Heart right ventricle (tissue), 16 donors: ENCODE results near the gene DNAAF8. TPM values are rescaled to one million over a fixed set of nuclear protein-coding genes. Genes with fewer than 3 reads are reported as not detected.

Experiments
- ATAC-seq, 8 donors: fragments of 200-7000 bp; cut with Tn5 transposase; one replicate each; pipeline ENCODE4 v1.9.1; 2020; ENCODE audit warnings: mild to moderate bottlenecking in 8 of 8, moderate library complexity in 8 of 8, moderate number of reproducible peaks in 1 of 8
- DNase-seq, 2 donors: peaks; one replicate each; pipeline ENCODE4 v3.0.0-alpha.2; 2020
- H3K27ac ChIP-seq, 10 donors: fragments of 200-600 bp; sonication (generic) in 2 of 10; one replicate each; pipeline versions ENCODE4 v1.5.0 to v1.8.0; 2020 to 2022; ENCODE audit warnings: mild to moderate bottlenecking in 3 of 10
- H3K27me3 ChIP-seq, 7 donors: fragments of 200-600 bp; one replicate each; pipeline ENCODE4 v1.8.0; 2021 to 2022; ENCODE audit warnings: mild to moderate bottlenecking in 2 of 7
- H3K36me3 ChIP-seq, 9 donors: fragments of 200-600 bp; sonication (generic) in 1 of 9; one replicate each; pipeline versions ENCODE4 v1.5.0 to v1.8.0; 2020 to 2022; ENCODE audit warnings: mild to moderate bottlenecking in 2 of 9
- H3K4me1 ChIP-seq, 9 donors: fragments of 200-600 bp; sonication (generic) in 1 of 9; one replicate each; pipeline versions ENCODE4 v1.5.0 to v1.8.0; 2020 to 2022; ENCODE audit warnings: mild to moderate bottlenecking in 4 of 9
- H3K4me3 ChIP-seq, 10 donors: fragments of 200-600 bp; sonication (generic) in 2 of 10; one replicate each; pipeline versions ENCODE4 v1.5.0 to v1.8.0; 2020 to 2022; ENCODE audit warnings: mild to moderate bottlenecking in 7 of 10, moderate library complexity in 2 of 10
- H3K9me3 ChIP-seq, 11 donors: fragments of 200-600 bp in 10 of 11; sonication (generic) in 2 of 11; one replicate each; pipeline versions ENCODE4 v1.5.0 to v1.8.0; 2013 to 2022; ENCODE audit warnings: mild to moderate bottlenecking in 2 of 11, control low read depth in 1 of 11, moderate library complexity in 1 of 11
- WGBS, 2 donors: extraction: QIAGEN DNeasy Blood & Tissue Kit; methylation state at CpG; one replicate each; pipeline ENCODE4 v1.1.7; 2013; ENCODE audit warnings: inconsistent platforms in 1 of 2; 5-methylcytosine and 5-hydroxymethylcytosine counted together
- intact Hi-C, 10 donors: fragments of 100-400 bp; cut with DNase I; formaldehyde crosslinking; loops; one replicate each; pipeline versions ENCODE4 v1.11.1 to v1.14.2; 2022
- long read RNA-seq, 3 donors: library from polyadenylated mRNA; unstranded; transcript quantifications; one replicate each; pipeline ENCODE4 v2.0.0, GENCODE V29; 2020 to 2021
- polyA plus RNA-seq, 2 donors: library from polyadenylated mRNA; stranded (reverse); fragments of 200-250 nt; gene quantifications; one replicate each; pipeline ENCODE4 v1.2.3, GENCODE V29; 2013
- total RNA-seq, 10 donors: library from RNA; stranded (reverse); fragmentation: NEBNext Ultra II Directional in 3 of 10; extraction: Animal tissue kit (Norgen Biotek cat#: 25700) in 3 of 10; gene quantifications; one replicate each; pipeline versions ENCODE4 v1.2.1 to v1.2.4, GENCODE V29; 2021 to 2023
- TF ChIP-seq, protein P1 (sequence below), 9 donors: fragments of 200-600 bp; sonication (generic) in 2 of 9; IDR thresholded peaks; one replicate each; pipeline versions ENCODE4 v1.5.0 to v1.8.0; 2021 to 2022; ENCODE audit warnings: antibody characterized with exemption in 9 of 9, mild to moderate bottlenecking in 5 of 9, moderate library complexity in 1 of 9
- donor health status: Arrhythmogenic right ventricular cardiomyopathy.
- donor health status: ischemic (EF 13 %, LVEDD 7.1; RV severe dilation, severe dysfunction).
- donor health status: healthy with polysubstance abuse.
- donor health status: DM: no; HTN: yes; CAD: no.
- donor health status: DM: no; HTN: no; CAD: no.
- donor health status: ischemic (EF 25% LVEDD 6.9; RV normal size, moderate dysfunction).
- donor health status: ischemic (EF 25% LVEDD 5.7; RV mildly dilated, moderate dysfunction).
- donor health status: healthy.
- donor health status: DM: yes; HTN: yes; CAD: no.
- donor health status: Ischemic cardiomyopathy.
- donor health status: ischemic (EF 35%, LVEDD 5.7; RV mildly dilated, moderate dysfunction).
- donor health status: nonischemic (EF 11% LVEDD 7.7; RV severe dilation, severe dysfunction).
- donor health status: DM: yes; HTN: yes; CAD: no.
- donor health status: PGD.
- donor health status: ischemic (EF 29% LVEDD 5.4; RV normal size, mild dysfunction).
- donor health status: nonischemic (EF 23%, LVEDD 6.1; RV moderate dilation, normal function).

Gene DNAAF8
- total RNA-seq (1 to 10 TPM in 4 of 10 donors, under 1 TPM in 4, not detected in 2; 0.32 to 1.9 (median 1.1) TPM), polyA plus RNA-seq (1 to 10 TPM; 1.1 to 1.3 TPM)
- long read RNA-seq, donor 1, result 0 reads
- long read RNA-seq, donor 2, partial matches to known transcripts, result 0 of 1 reads
- long read RNA-seq, donor 2, other reads (novel, unspliced or antisense), result 0 of 1 reads
- long read RNA-seq, donor 3, result 0 reads

GRCh38 chr16:4734063-4734729 lies at the start of gene DNAAF8, which contains the start of gene ANKS3:
TSS of gene DNAAF8 (plus strand) at chr16:4734537. CDS start at chr16:4736515, 1,978 bp downstream.
TSS of gene ANKS3 (minus strand) at chr16:4734271. CDS start at chr16:4730149, 4,122 bp downstream.
- H3K36me3 ChIP-seq, result peaks cover 0 to 27% (median 3%) of the 10 kb centered on the region in 9 donors
- DNase-seq (peak; percentile 95 to 96), ATAC-seq (peak; percentile 96 to 98 (median 98))
- 1% methylated on average over 64 to 70 of the region's 70 CpGs for WGBS, 2 donors
- H3K9me3 ChIP-seq, result no peaks in the 10 kb centered on the region
- peak within 1 kb of the TSS in 9 of 10 donors; percentile 66 to 85 (median 80) for H3K27ac ChIP-seq
- H3K4me3 ChIP-seq, result peak within 1 kb of the TSS; percentile 77 to 99 (median 93)
- H3K4me1 ChIP-seq, result peaks cover 2 to 20% (median 15%) of the 10 kb centered on the region in 9 donors
- intact Hi-C loops, result loop anchor here in 2 of 10 donors (5.0 to 10.0 kb wide), 2 partner anchors 33 to 221 kb away; partner anchors contain the start of genes SEC14L5 (in 1 of the 2) and ZNF500 (in 1 of the 2)
- TF ChIP-seq, protein P1, sequence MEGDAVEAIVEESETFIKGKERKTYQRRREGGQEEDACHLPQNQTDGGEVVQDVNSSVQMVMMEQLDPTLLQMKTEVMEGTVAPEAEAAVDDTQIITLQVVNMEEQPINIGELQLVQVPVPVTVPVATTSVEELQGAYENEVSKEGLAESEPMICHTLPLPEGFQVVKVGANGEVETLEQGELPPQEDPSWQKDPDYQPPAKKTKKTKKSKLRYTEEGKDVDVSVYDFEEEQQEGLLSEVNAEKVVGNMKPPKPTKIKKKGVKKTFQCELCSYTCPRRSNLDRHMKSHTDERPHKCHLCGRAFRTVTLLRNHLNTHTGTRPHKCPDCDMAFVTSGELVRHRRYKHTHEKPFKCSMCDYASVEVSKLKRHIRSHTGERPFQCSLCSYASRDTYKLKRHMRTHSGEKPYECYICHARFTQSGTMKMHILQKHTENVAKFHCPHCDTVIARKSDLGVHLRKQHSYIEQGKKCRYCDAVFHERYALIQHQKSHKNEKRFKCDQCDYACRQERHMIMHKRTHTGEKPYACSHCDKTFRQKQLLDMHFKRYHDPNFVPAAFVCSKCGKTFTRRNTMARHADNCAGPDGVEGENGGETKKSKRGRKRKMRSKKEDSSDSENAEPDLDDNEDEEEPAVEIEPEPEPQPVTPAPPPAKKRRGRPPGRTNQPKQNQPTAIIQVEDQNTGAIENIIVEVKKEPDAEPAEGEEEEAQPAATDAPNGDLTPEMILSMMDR (IDR thresholded peaks at IDR 0.05), result no peak
- H3K27me3 ChIP-seq, result no peaks in the 10 kb centered on the region

DNA sequence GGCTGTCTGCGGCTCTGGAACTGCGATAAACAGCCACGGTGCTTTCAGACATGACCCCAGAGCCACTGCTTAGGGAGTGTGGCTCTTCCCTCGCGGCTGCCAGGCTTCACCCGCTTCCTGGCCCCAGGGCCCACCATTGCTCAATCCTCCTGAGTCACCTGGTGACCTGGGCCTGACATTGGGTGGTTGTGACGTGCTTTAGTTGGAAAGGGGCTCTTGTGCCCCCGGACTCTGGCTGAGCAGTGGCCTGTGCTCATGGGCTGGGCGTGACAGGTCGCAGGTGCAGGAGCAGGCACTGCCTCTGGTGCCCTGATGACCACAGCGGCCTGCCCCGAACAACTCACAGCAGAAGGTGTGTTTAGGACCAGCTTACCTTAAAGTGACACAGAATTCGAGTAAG lies 49.6 kb upstream of the DNAAF8 start:
- no peak for DNase-seq
- Histone ChIP-seq H3K36me3 (peaks cover 0 to 96% (median 12%) of the 10 kb centered on the region in 9 donors), H3K27me3 (no peaks in the 10 kb centered on the region), H3K4me1 (peaks cover 0 to 43% (median 18%) of the 10 kb centered on the region in 9 donors), H3K27ac (peak overlapping the region in 1 of 10 donors; percentile 41), H3K9me3 (no peaks in the 10 kb centered on the region), H3K4me3 (no peak overlapping the region)
- TF ChIP-seq, protein P1 (IDR thresholded peaks at IDR 0.05), result no peak
- intact Hi-C loops, result loop anchor here in 1 of 10 donors (10.0 kb wide), 1 partner anchor 170 kb away; no protein-coding TSS in a partner anchor
- ATAC-seq, result no peak
- WGBS, 2 donors, result 92 to 93% methylated on average over 13 of the region's 13 CpGs

GRCh38 chr16:4685292-4685691 lies 49.0 kb upstream of the DNAAF8 start:
- Histone ChIP-seq H3K4me1 (peaks cover 0 to 38% (median 13%) of the 10 kb centered on the region in 9 donors), H3K27me3 (no peaks in the 10 kb centered on the region), H3K4me3 (no peak overlapping the region), H3K9me3 (no peaks in the 10 kb centered on the region), H3K36me3 (peaks cover 0 to 96% (median 12%) of the 10 kb centered on the region in 9 donors), H3K27ac (peak overlapping the region in 1 of 10 donors; percentile 41)
- DNase-seq (no peak), ATAC-seq (no peak)
- TF ChIP-seq, protein P1 (IDR thresholded peaks at IDR 0.05), result no peak
- intact Hi-C loops, result loop anchor here in 1 of 10 donors (10.0 kb wide), 1 partner anchor 170 kb away; no protein-coding TSS in a partner anchor
- WGBS, 2 donors, result 88 to 90% methylated on average over 13 of the region's 13 CpGs

GRCh38 chr16:4685776-4686496 lies 48.4 kb upstream of the DNAAF8 start:
- no peak overlapping the region for H3K4me3 ChIP-seq
- H3K9me3 ChIP-seq, result no peaks in the 10 kb centered on the region
- intact Hi-C loops, result loop anchor here in 1 of 10 donors (10.0 kb wide), 1 partner anchor 171 kb away; no protein-coding TSS in a partner anchor
- H3K27me3 ChIP-seq, result no peaks in the 10 kb centered on the region
- H3K4me1 ChIP-seq, result peaks cover 0 to 31% (median 8%) of the 10 kb centered on the region in 9 donors
- 94 to 96% methylated on average over 38 of the region's 38 CpGs for WGBS, 2 donors
- H3K36me3 ChIP-seq, result peaks cover 0 to 94% (median 12%) of the 10 kb centered on the region in 9 donors
- DNase-seq (no peak), ATAC-seq (no peak)
- TF ChIP-seq, protein P1 (IDR thresholded peaks at IDR 0.05), result no peak
- H3K27ac ChIP-seq, result peak overlapping the region in 1 of 10 donors; percentile 41
